Bronchial epithelial cell (primary cell): ENCODE data around the gene EPO. TPM values are rescaled to one million over a fixed set of nuclear protein-coding genes. Genes with fewer than 3 reads are reported as not detected.
"Not testable (repeated sequence)": the region's sequence is repeated elsewhere in the genome, so short reads cannot be mapped to it uniquely, and the experiment has no call there.

ENCODE experiments used
- DNase-seq: peaks from one replicate; pipeline ENCODE4 v3.0.0-alpha.2; 2010; ENCODE audit warnings: low read depth
- FAIRE-seq: peaks from 2 replicates; lab custom pipeline; 2011; peaks lifted over from hg19 to GRCh38; lab: Jason Lieb, UNC
- H3K27me3 ChIP-seq: 2 replicates; pipeline ENCODE4 v1.5.1; 2011; ENCODE audit warnings: low read length; ENCODE audit not compliant: control insufficient read depth, insufficient read depth
- H3K36me3 ChIP-seq: 2 replicates; pipeline ENCODE4 v1.5.1; 2011; ENCODE audit warnings: low read length; ENCODE audit not compliant: control insufficient read depth, insufficient read depth
- H3K4me3 ChIP-seq: 2 replicates; pipeline ENCODE4 v1.5.1; 2011; ENCODE audit warnings: mild to moderate bottlenecking, low read depth, low read length, control low read depth
- CTCF ChIP-seq: IDR thresholded peaks from 2 replicates; pipeline ENCODE4 v1.5.1; 2011; ENCODE audit warnings: mild to moderate bottlenecking, moderate library complexity, low read length, control low read depth, inconsistent platforms; ENCODE audit not compliant: insufficient read depth, severe bottlenecking
- total RNA-seq: library from RNA; depleted of rRNA; stranded (reverse); fragments of >200 nt; gene quantifications from 2 replicates; pipeline ENCODE4 v1.2.1, GENCODE V29; 2014

The EPO gene
- total RNA-seq, 1 donor from 2014 or later, result not detected

GRCh38 chr7:100706672-100707311, 13.5 kb upstream of the EPO start:
- TF ChIP-seq CTCF, result no peak
- Histone ChIP-seq H3K27me3 (no peaks in the 10 kb centered on the region), H3K4me3 (peak overlapping the region; percentile 97), H3K36me3 (peaks cover 2% of the 10 kb centered on the region)
- DNase-seq, result no peak
- FAIRE-seq, result no peak

- no peak for FAIRE-seq
Measured at GRCh38 chr7:100708395-100708794, 11.9 kb upstream of the EPO start.

GRCh38 chr7:100710452-100710851, 9.8 kb upstream of the EPO start:
- TF ChIP-seq CTCF, result no peak
- Histone ChIP-seq H3K4me3 (no peak overlapping the region), H3K36me3 (peaks cover 2% of the 10 kb centered on the region), H3K27me3 (no peaks in the 10 kb centered on the region)
- DNase-seq, result no peak
- FAIRE-seq, result no peak

More at GRCh38 chr7:100708395-100708794, 11.9 kb upstream of the EPO start:
- H3K4me3 ChIP-seq, result no peak overlapping the region
- DNase-seq, result no peak
- H3K36me3 ChIP-seq, result peaks cover 2% of the 10 kb centered on the region
- H3K27me3 ChIP-seq, result no peaks in the 10 kb centered on the region
- no peak for TF ChIP-seq CTCF

- no peaks in the 10 kb centered on the region for H3K27me3 ChIP-seq
- H3K4me3 ChIP-seq, result no peak overlapping the region
- H3K36me3 ChIP-seq, result peaks cover 2% of the 10 kb centered on the region
- TF ChIP-seq CTCF, result no peak
- no peak for FAIRE-seq
- DNase-seq, result no peak
Measured at GRCh38 chr7:100711369-100711768, 8.9 kb upstream of the EPO start.

DNA sequence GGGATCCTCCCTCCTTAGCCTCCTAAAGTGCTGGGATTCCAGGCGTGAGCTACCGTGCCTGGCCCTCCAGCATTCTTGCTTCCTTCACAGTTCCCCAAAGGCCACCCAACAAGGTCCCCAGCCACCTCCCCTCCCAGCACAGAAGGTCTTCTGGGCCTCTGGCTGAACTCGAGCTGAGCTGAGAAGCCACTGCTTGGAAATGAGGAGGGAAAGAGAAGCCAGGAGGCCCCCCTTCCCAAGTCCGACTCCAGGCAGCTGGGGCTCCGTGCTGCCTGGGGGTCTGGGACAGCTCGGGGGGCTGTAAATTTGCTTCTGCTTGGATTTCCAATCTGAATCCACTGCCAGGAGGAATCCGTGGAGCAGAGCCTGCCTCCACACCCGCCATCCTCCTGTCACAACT, 5.5 kb upstream of the EPO start:
- TF ChIP-seq CTCF, result no peak
- Histone ChIP-seq H3K27me3 (peaks cover 3% of the 10 kb centered on the region), H3K36me3 (no peaks in the 10 kb centered on the region), H3K4me3 (no peak overlapping the region)
- DNase-seq (no peak), FAIRE-seq (no peak)

DNA sequence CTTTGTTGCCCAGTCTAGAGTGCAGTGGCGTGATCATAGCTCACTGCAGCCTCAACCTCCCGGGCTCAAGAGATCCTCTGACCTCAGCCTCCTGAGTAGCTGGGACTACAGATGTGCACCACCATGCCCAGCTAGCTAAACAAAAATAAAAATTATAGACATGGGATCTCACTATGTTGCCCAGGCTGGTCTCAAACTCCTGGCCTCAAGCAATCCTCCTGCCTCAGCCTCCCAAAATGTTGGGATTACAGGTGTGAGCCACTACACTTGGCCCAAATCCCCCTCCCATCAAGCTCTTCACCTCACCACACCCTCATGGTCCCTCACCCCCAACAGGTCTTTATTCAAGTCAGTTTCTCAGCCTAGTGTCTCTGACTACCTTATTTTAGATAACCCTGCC, 3.2 kb upstream of the EPO start:
- not testable (repeated sequence) for H3K4me3 ChIP-seq, FAIRE-seq, DNase-seq, H3K36me3 ChIP-seq
- H3K27me3 ChIP-seq, result peaks cover 22% of the 10 kb centered on the region
